HG03442 (cell line): ENCODE data around the gene MXRA5.
"Not testable (repeated sequence)": the region's sequence is repeated elsewhere in the genome, so short reads cannot be mapped to it uniquely, and the experiment has no call there.

Source experiments
- ATAC-seq: cut with Tn5 transposase; IDR thresholded peaks from one replicate; pipeline ENCODE4 v1.9.1; 2021; ENCODE audit warnings: mild to moderate bottlenecking, moderate library complexity; ENCODE audit not compliant: unreplicated experiment

The MXRA5 gene, protein sequence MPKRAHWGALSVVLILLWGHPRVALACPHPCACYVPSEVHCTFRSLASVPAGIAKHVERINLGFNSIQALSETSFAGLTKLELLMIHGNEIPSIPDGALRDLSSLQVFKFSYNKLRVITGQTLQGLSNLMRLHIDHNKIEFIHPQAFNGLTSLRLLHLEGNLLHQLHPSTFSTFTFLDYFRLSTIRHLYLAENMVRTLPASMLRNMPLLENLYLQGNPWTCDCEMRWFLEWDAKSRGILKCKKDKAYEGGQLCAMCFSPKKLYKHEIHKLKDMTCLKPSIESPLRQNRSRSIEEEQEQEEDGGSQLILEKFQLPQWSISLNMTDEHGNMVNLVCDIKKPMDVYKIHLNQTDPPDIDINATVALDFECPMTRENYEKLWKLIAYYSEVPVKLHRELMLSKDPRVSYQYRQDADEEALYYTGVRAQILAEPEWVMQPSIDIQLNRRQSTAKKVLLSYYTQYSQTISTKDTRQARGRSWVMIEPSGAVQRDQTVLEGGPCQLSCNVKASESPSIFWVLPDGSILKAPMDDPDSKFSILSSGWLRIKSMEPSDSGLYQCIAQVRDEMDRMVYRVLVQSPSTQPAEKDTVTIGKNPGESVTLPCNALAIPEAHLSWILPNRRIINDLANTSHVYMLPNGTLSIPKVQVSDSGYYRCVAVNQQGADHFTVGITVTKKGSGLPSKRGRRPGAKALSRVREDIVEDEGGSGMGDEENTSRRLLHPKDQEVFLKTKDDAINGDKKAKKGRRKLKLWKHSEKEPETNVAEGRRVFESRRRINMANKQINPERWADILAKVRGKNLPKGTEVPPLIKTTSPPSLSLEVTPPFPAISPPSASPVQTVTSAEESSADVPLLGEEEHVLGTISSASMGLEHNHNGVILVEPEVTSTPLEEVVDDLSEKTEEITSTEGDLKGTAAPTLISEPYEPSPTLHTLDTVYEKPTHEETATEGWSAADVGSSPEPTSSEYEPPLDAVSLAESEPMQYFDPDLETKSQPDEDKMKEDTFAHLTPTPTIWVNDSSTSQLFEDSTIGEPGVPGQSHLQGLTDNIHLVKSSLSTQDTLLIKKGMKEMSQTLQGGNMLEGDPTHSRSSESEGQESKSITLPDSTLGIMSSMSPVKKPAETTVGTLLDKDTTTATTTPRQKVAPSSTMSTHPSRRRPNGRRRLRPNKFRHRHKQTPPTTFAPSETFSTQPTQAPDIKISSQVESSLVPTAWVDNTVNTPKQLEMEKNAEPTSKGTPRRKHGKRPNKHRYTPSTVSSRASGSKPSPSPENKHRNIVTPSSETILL (N-terminal part only)

DNA sequence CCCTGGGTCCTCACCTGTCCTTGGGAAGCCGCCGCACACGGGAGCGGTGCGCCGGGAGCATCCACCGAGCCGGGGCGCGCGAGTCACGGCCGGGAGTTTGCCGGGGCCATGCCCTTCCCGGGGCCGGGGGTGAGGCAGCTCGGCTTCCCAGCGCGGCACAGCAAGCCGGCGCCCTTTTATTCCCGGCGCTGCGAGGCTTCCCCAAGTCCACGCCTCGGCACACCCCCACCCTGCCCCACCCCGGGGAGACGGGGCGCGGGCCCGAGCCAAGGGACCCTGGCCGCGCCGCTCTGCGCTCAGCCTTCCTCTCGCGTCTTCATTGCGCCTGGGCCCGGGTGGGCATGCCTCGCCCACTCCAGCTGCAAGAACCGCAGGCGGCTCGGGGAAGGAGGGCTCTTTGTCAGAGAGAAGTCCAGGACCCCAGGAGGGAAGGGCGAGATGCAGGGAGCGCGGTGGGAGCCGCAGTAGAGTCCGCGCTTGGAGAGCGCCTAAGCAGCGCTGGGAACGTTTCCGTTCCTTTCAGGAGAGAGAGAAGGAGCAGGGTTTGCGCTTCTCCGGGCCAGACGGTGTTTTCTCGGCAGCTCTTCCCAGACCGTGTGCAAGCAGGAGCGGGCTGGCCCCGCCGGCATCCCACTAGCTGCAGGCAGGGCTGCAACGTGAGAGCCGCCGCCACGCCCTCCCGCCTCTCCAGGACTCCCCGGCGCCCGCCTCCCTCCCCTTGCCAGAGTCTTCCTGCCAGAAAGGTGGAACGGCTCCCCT lies at the start of gene MXRA5:
Gene MXRA5 (minus strand): TSS at position 152 of the 759 bp plus-strand sequence. CDS start 2,819 bp downstream, outside the sequence.
- ATAC-seq = no peak

DNA sequence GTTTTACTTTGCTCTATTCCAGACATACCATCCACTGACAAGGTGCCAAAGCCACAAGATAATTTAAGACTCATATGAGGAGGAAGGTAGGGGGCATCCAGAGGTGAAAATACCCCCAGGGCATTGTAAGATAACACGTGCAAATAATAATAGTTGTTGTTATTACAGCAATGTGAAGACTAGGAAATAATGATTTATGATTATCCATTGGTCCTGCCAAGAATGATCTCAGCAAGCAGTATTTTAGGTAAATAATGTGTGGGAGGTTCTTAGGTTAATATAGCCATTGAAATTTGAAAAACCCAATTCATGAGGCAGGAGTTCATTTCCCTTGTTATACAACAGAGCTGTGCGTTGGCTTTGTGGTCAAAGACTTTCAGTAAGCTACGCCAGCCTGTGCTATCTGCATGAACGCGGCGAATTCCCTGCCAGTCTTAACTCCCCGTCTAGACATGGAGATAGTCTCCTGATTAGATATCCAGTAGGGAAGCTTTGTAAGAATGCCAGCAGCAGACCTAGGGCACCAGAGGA lies 47.2 kb upstream of the MXRA5 start:
- no peak for ATAC-seq

DNA sequence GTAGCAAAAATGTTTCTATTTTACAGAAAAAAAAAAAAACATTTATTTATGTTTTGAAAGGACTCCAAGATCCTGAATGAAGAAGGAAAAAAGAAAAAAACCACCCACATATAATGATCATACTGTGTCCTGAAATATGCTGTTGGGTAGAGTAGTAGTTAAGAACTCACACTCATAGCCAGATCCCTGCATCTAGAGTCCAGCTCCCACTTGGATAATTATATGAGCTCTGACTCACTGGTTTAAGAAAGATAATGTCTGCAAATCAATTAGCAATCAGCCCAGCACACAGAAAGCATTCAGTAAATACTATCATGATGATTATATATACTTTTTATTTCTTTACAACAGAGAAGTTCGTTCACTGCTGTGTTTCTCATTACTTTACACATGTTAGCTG lies 46.7 kb upstream of the MXRA5 start:
- no peak for ATAC-seq

DNA sequence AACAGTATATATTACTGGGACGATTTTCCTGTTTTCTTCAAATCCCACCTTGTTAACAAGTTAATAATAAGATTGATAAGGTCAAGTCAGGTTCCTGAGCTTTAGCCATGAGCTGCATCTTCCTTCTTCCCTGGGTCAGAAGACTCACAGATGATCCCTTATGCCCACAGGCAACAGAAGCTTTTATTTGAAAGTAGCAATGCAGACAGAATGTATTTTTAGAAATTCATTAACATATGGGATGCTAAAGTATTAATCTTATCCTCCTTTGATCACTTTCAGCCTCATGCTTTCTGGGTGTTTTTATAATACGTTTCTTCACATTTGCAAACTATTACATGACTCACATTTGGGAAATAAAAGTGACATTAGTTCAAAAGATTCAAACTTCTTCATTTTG lies 42.0 kb upstream of the MXRA5 start:
- ATAC-seq = no peak

DNA sequence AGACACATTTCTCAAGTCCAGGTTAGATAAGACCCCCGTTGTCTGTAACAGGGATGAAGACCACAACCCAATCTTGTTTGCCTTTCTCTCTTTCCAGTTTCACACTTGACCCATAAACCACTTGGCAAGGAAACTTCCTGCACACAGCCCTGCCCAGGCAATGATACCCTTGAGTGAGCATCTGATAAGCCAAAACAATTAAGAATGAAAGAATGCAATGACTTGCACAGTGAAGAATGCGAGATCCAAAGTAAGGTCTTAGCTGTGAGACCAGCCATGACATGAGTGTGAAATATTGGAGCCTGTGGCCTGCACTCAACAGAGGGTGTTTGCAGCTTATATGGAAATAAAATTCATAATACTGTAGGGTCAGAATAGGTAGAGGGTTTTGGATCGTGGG lies 37.9 kb upstream of the MXRA5 start:
- ATAC-seq = no peak

DNA sequence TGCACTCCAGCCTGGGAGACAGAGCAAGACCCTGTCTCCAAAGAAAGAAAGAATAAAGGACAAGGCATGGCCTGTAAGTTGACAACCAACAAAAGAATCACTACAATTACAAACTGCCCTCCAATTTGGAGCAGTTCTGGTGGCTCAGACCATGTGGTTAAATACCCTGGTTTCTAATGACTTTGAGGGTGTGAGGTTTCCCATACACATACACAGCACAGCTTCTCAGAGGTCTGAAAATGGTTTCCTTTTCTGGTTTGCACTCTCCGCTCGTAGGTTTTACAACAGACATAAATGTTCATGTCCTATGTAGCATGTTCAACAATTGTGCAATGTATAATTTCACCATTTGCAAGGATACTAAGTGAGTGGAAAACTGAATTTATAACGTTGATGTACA lies 34.2 kb upstream of the MXRA5 start:
- no peak for ATAC-seq

DNA sequence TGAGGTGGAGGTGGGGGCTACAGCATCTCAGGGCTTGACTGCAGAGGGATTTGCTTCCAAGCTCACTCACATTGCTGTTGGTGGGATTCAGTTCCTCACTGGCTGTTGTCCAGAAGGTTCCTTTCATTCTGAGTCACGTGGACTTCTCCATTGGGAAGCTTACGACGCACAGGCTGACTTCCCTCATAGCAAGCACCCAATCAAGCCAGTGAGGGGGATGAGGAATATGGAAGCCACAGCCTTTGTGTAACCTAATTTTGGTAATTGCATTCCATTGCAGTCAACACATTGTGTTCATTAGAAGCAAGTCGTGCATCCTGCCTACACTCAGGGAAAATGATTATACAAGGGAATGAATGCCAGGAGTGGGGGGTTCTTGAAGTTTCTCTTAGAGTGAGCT lies 32.7 kb upstream of the MXRA5 start:
- ATAC-seq = no peak

DNA sequence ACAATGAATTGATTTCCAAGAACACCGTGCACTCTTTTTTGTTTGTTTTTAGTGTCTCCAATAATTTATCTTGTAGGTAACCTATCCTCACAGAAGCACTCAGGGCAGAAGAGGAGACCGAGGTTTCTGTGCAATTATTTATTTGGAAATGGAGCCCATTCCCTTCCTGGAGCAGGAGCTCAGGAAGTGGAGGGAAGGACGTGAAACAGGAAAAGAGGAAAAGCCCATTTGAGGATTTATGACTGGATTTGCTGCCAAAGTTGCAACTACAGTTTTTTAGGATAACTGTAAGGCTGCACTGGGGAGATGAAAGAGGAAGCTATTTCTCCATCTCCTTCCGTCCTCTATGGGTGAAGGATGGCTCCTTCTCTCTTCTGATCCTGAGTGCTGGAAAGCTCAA lies 31.7 kb upstream of the MXRA5 start:
- ATAC-seq = no peak

DNA sequence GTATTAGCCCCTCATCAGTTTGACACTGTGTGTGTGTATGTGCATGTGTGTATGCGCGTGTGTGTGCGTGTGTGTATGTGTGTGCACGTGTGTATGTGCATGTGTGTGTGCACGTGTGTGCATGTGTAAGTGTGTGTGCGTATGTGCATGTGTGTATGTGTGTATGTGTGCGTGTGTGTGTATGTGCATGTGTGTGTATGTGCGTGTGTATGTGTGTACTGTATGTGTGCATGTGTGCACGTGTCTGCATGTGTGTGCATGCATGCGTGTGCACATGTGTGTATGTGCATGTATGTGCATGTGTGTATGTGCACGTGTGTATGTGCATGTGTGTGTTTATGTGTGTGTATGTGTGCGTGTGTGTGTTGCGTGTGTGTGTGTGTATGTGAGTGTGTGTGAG lies 31.1 kb upstream of the MXRA5 start:
- ATAC-seq = no peak

DNA sequence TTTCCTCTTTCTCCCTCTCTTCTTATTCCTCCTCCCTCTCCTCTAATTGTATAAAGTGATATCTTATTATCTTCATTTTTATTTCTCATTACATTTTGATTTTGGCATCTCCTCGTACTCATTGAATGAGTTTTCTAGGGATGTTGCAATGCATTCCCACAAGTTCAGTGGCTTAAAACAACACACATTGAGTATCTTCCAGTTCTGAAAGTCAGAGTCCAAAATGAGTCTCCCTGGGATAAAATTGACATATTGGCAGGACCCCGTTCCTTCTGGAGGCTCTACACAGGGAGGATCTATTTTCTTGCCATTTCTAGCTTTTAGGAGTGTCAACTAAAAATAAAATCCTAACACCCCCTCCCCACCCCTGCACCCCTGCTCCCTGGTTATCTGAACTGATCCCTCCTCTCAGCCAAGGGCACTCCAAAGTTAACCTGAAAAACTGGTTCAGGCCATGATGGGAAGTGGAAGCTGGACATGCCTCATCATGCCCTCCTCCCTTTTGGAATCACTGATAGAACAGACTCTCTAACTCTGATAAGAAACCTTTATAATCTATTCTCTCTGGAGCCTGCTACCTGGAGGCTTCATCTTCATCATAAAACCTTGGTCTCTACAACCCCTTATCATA lies 29.5 kb upstream of the MXRA5 start:
- ATAC-seq = not testable (repeated sequence)

DNA sequence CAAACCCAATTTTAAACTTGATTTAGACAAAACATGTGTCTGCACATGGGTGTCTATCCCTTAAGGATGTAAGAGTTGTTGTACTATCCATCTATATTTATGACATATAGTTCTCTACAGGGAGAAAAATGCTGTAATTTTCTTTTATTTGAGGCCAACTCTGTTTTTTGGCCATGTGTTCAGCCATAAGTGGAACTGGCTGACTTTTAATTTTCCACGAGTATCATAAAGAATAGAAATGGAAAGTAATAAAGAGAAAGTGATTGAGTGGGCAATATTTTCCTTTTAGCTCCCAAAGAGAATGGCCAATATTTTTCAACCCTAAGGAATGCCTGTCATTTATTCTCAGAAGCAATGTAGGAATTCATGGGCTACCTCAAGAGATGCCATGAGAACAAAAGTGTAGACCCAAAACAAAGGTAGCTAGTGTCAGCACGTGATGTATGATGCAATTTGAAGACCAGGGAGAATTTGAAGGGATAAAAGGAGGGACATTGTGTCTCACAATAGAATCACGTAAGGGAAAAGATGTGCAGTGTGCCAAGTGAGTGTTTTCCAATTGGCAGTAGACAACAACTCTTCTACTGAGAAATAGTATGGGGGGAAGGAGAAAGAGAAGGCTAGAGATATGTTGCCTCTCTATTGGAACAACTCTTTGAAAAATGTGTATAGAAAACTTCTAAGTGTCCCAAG lies 27.8 kb upstream of the MXRA5 start:
- no peak for ATAC-seq

DNA sequence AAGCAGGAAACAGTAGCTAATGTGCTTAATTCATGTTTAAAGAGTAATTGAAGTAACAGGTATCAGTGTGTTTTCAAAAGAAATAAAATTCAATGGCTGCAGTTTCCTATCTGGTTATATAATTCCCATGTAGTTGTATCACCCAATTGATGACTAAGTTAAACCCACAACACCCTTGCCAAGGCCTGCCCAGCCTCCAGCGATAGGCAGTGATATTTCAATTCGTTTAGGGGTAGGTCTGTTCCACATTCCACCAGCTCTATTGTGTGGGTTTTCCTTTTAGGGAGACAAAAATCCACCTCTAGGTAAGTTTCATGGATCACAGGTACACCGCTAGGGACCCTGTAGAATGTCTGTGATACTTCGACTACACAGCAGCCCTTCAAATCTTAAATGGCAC lies 24.7 kb upstream of the MXRA5 start:
- no peak for ATAC-seq

DNA sequence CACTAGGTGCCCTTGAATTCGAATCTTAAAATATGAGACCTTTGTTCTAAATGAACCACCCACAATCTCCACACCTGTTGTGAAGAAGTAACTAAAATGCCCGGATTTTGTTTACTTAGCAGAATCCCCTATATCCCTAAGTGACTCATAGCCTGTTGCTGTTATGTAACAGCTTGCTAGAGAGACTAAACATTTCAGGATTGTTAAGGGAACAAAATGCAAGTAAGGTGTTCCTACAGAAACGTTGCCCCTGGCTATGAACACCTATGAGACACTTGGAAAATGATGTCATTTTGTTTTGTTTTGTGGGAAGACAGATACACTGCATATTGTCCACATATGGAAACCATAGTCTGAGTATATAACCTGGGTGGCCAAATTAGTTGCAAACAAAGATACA lies 24.2 kb upstream of the MXRA5 start:
- no peak for ATAC-seq

DNA sequence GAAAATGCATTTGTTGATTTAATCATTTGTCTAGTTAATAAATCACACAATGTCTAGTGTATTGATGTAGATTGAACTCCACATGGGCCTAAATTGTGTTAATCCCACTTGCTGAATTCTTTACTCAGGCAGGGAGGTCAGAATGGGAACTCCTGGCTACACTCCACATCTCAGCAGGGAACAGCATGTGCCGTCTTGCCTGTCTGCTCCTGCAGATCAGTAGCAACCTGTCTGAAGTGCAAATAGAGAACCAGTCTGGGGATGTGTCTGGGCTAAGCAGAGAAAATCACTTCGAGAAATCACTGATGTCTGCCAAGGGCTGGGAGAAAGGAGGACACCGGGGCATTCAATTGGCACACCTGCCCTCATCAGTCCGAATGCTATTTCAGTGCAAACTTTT lies 16.5 kb upstream of the MXRA5 start:
- no peak for ATAC-seq

DNA sequence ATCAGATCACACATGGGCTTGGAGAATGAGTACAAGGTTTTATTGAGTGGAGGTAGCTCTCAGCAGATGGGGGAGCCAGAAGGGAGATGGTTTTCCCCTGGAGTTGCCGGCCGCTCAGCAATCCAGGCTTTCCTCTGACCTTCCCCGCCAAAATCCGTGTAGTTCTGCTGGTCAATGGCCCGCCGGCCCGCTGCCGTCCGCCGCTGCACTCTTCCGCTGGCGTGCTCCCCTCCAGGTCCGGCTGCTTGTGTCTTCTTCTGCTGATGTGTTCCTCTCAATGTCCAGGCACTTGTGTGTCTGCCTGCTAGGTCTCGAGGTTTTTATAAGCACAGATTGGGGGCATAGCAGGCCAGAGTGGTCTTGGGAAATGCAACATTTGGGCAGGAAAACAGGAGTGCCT lies 14.4 kb upstream of the MXRA5 start:
- no peak for ATAC-seq

DNA sequence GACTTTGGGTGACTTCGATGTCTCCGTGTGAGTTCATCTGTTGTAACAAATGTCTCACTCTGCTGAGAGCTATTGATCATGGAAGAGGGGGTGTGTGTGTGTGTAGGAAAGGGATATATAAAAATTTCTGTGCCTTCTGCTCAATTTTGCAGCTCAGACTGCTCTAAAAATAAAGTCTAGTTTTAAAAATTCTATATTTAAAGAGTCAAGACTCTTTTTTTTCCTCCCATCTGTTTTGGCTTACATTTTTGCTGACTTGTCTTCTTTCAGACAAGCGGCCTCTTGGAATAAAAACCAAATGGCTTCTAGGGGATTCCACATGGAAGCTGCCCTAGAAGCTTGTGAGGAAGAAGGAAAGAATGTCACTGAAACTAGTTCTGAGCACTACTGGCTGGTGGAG lies 6.3 kb upstream of the MXRA5 start:
- not testable (repeated sequence) for ATAC-seq

DNA sequence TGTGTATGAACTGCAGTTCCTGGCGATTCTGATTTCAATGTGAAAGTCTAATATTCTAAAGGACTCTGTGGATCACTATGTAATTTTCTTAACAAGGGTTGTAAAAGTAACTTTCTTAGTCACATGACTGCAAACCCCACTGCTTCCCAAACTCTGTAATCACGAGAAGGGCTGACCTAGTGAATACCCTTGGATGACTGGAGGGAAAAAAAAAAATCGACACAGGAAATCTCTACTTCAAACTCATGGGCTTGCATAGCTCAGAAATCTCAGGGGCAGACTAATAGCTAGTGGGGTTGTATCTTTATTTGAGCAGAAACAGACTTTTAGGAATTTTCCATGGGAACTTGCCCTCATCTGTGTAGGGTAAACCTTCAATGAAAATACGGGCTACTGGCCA lies 4.8 kb upstream of the MXRA5 start:
- no peak for ATAC-seq

DNA sequence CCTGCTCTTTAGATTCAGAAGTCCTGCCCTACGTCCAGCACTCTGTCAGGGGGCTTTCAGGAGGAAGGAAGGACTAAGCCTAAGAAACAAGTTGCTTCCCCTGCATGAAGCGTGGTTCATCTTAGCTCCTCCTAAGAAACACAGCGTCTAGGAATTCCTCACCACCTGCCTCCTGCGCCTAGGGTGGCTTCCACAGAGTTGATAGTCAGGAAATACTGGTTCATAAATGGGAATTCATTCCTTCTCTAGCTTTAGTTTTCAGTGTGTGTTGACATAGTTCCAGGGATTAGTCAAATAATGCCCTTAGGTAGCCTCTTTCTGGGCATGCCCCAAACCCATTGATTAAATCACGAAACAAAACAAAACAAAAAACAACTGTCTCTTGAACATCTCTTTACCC lies 1.7 kb upstream of the MXRA5 start:
- no peak for ATAC-seq
